WTC11 (cell line): ENCODE measurements around the gene GJD3.

ENCODE experiments used
- ARID4B ChIP-seq: sonication (generic); formaldehyde crosslinking; IDR thresholded peaks from 2 replicates; pipeline ENCODE4 v1.8.0; 2023; ENCODE audit warnings: missing genetic modification reagents, mild to moderate bottlenecking, borderline replicate concordance
- CTCF ChIP-seq: fragments of 200-600 bp; IDR thresholded peaks from 2 replicates; pipeline ENCODE4 v1.8.0; 2022; ENCODE audit warnings: antibody characterized with exemption
- E2F1 ChIP-seq: sonication (generic); formaldehyde crosslinking; IDR thresholded peaks from 2 replicates; pipeline ENCODE4 v1.8.0; 2022; ENCODE audit warnings: mild to moderate bottlenecking, missing genetic modification reagents
- E2F4 ChIP-seq: sonication (generic); formaldehyde crosslinking; IDR thresholded peaks from 2 replicates; pipeline ENCODE4 v1.8.1; 2022; ENCODE audit warnings: low read depth, mild to moderate bottlenecking, moderate library complexity, missing genetic modification reagents, borderline replicate concordance
- FOXJ3 ChIP-seq: sonication (generic); formaldehyde crosslinking; IDR thresholded peaks from 2 replicates; pipeline ENCODE4 v1.9.0; 2021; ENCODE audit warnings: missing genetic modification reagents, mild to moderate bottlenecking, borderline replicate concordance
- PREB ChIP-seq: sonication (generic); formaldehyde crosslinking; IDR thresholded peaks from 2 replicates; pipeline ENCODE4 v1.8.1; 2022; ENCODE audit warnings: mild to moderate bottlenecking, missing genetic modification reagents, moderate library complexity, borderline replicate concordance
- RELA ChIP-seq: sonication (generic); formaldehyde crosslinking; IDR thresholded peaks from 2 replicates; pipeline ENCODE4 v1.8.1; 2022; ENCODE audit warnings: missing genetic modification reagents, mild to moderate bottlenecking, borderline replicate concordance
- USF2 ChIP-seq: sonication (generic); formaldehyde crosslinking; IDR thresholded peaks from 2 replicates; pipeline ENCODE4 v1.8.1; 2023; ENCODE audit warnings: mild to moderate bottlenecking, missing genetic modification reagents, moderate library complexity

- TF ChIP-seq CTCF (no peak), E2F4 (CRISPR knock-in tag) (no peak), USF2 (CRISPR knock-in tag) (no peak), ARID4B (CRISPR knock-in tag) (no peak), PREB (CRISPR knock-in tag) (no peak), FOXJ3 (no peak), E2F1 (CRISPR knock-in tag) (no peak), RELA (no peak)
These were observed 2.4 kb downstream of the GJD3 start for GRCh38 chr17:40361925-40362695.
